Measurements from ENCODE around the gene MLXIPL.

DNA sequence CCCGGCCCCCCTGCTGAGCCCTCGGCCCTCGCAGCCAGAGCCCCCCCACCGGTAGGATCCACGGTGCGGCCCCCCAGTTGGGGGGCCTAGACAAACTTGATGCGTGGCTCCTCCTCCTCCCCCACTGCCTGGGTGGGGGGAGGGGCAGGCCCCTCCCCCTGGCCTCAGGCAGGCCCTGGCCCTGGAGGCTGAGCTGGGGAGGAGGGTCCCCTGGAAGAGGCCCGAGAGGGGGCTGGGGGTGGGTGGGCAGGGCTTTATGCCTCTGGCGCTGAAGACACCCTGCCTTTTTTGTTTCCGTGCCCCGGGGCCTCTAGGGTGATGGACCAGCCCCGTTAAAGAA, 47.0 kb upstream of the MLXIPL start:
- TF ChIP-seq CTCF (IDR thresholded peaks at IDR 0.05), result no peak
- no peak for TF ChIP-seq POLR2A (IDR thresholded peaks at IDR 0.05)
